ENCODE data around the gene MEF2D. TPM values are rescaled to one million over a fixed set of nuclear protein-coding genes. Genes with fewer than 3 reads are reported as not detected.

The MEF2D gene
- total and polyA plus RNA-seq, 8 donors: 23.8 to 52.8 (median 31.3) TPM

DNA sequence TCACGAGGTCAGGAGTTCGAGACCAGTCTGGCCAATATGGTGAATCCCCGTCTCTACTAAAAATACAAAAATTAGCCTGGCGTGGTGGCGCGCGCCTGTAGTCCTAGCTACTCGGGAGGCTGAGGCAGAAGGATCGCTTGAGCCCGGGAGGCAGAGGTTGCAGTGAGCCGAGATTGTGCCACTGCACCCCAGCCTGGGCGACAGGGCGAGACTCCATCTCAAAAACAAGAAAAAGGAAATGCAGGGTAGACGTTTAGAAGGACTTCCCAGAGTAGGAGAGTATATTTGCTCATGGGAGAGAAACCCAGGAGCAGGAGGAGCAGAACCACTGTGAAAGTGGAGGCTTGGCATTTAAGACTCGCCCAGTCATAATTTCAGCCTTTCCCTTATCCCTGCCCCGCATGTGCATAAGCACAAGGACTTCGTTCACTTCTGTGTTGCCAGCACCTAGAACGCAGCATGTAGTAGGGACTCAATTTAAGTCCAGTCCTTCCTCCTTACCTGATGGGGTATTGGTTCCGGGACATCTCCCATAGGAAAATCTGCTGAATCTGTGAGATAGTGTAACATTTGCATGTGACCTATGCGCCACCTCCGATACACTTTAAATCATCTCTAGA is 5.2 kb upstream of the MEF2D start:
- intact Hi-C loops (cut with DNase I): no loop called here
- H3K27me3 ChIP-seq: no peaks in the 10 kb centered on the region
- no peak for TF ChIP-seq CTCF (IDR thresholded peaks at IDR 0.05)
- no peak for DNase-seq
- H3K27ac ChIP-seq: peak overlapping the region; percentile 98 to 100
- H3K4me1 ChIP-seq: peaks cover 48 to 77% of the 10 kb centered on the region in 2 donors
- H3K36me3 ChIP-seq: no peaks in the 10 kb centered on the region
- no peaks in the 10 kb centered on the region for H3K9me3 ChIP-seq
- peak overlapping the region; percentile 1 to 33 for H3K4me3 ChIP-seq
- no peak for ATAC-seq

DNA sequence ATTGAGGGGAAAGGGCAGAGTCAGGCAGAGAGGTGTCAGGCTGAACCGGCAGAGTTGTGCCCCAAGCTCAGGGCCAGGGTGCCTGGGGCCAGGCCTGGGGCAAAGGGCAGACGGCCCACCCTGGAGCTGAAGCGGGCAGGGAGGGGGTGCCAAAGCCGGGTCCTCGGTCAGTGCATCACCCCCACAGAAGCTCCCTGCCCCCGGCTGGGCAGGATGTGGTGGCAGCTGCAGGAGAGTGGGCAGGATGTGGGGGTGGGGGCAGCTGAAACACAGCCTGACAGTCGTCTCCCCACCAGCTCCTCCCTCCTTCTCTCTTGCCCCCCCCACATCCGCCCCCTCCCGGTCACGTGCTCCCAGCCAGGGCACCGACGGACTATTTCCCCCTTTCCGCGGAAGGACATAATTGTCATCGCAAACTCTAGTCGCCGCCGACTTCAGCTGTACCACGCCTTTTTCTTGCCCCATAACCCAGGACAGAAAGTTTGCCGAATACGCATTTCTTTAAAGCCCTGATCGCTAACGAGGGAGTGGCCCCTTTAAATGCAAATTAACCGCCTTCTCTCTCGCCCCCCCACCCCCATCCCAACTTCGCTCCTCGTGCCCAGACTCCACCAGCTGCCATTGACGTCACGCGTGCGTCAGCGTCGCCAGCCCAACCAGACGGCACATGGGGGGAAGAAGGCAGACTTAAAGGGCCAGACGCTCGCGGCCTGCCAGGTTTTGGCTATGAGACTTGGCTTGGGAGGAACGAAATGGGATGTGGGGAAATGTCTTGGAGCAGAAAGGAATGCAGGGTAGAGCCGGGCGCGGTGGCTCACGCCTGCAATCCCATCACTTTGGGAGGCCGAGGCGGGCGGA is 4.5 kb upstream of the MEF2D start:
- intact Hi-C loops (cut with DNase I): no loop called here
- no peaks in the 10 kb centered on the region for H3K36me3 ChIP-seq
- ATAC-seq: peak; percentile 40
- TF ChIP-seq CTCF (IDR thresholded peaks at IDR 0.05): peak in 1 of 2 donors; percentile 12
- H3K27ac ChIP-seq: peak overlapping the region; percentile 98 to 100
- peak overlapping the region; percentile 15 to 33 for H3K4me3 ChIP-seq
- H3K27me3 ChIP-seq: no peaks in the 10 kb centered on the region
- DNase-seq: peak; percentile 99 to 100 (median 100)
- H3K4me1 ChIP-seq: peaks cover 48 to 70% of the 10 kb centered on the region in 2 donors
- H3K9me3 ChIP-seq: no peaks in the 10 kb centered on the region

- ATAC-seq (peak; percentile 0), DNase-seq (peak in 1 of 4 donors; percentile 44)
- Histone ChIP-seq H3K4me3 (peak overlapping the region; percentile 15 to 33), H3K9me3 (no peaks in the 10 kb centered on the region), H3K4me1 (peaks cover 48 to 69% of the 10 kb centered on the region in 2 donors), H3K27me3 (no peaks in the 10 kb centered on the region), H3K27ac (peak overlapping the region; percentile 98 to 100), H3K36me3 (no peaks in the 10 kb centered on the region)
- TF ChIP-seq CTCF (IDR thresholded peaks at IDR 0.05): no peak
- intact Hi-C loops (cut with DNase I): no loop called here
Measured at GRCh38 chr1:156504438-156504813, 3.9 kb upstream of the MEF2D start.

DNA sequence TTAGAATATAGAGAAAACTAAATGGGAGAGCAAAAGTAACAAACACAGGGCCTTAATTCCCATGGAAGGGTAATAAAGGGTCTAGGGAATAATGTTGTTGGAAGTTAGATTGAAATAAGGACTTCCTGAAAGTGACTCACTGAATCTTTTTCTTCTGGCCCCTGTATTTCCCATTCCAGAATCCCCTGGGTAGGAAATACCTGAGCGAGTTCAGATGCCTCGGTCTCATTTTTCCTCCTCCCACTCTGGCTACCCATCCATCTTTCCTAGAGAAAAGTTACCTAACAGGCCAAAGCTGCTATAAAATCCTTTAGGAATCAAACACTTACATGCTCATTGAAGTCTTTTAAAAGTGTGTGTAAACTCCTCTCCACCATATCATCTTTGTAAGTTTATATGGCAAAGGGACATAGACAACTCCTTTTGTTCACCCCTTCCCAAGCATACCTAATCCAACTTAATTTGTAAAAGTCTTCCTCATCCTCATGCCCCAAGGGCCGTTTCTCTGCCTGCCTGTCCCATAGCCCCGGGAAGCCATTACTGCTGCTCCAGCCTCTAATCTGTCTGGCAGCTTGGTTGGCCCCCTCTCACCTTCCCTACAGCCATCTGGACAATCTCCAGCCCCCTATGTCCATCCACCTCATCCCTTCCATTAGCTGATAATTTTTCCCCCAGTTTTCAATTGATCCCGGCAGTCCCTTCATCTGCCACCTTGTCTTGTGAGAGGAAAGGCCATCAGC is 3.3 kb upstream of the MEF2D start:
- Histone ChIP-seq H3K27ac (peak overlapping the region; percentile 98 to 100), H3K4me1 (peaks cover 46 to 69% of the 10 kb centered on the region in 2 donors), H3K4me3 (no peak overlapping the region), H3K9me3 (no peaks in the 10 kb centered on the region), H3K27me3 (no peaks in the 10 kb centered on the region), H3K36me3 (no peaks in the 10 kb centered on the region)
- TF ChIP-seq CTCF (IDR thresholded peaks at IDR 0.05): no peak
- intact Hi-C loops (cut with DNase I): no loop called here
- DNase-seq (no peak), ATAC-seq (no peak)
